OCI-LY7 (cell line): Measurements from ENCODE around the gene PCIF1. TPM values are rescaled to one million over a fixed set of nuclear protein-coding genes. Genes with fewer than 3 reads are reported as not detected.

ENCODE experiments used
- BruUV-seq: library from RNA; stranded (reverse); fragments of 400-500 nt; replicated peaks from 2 replicates; lab custom pipeline; 2021; lab: Mats Ljungman, UMichigan
- CTCF ChIA-PET: fragments of 300-600 bp; sonication (Branson Sonifier 250); formaldehyde crosslinking; loops from one replicate; lab custom pipeline; 2022; ENCODE audit warnings: antibody characterized with exemption; ENCODE audit not compliant: unreplicated experiment; lab: Charles Lee
- POLR2A ChIA-PET: fragments of 300-600 bp; sonication (Branson Sonifier 250); formaldehyde crosslinking; loops from one replicate; lab custom pipeline; 2022; ENCODE audit warnings: antibody characterized with exemption; lab: Charles Lee
- DNase-seq: peaks from one replicate; pipeline ENCODE4 v3.0.0-alpha.2; 2015; ENCODE audit warnings: low spot score
- H2AFZ ChIP-seq: fragments of 200-600 bp; sonication (generic), shearing (Covaris generic); 2 replicates; pipeline ENCODE4 v1.6.1; 2014; ENCODE audit warnings: mild to moderate bottlenecking, antibody characterized with exemption, low read length, moderate library complexity
- H3K27ac ChIP-seq: fragments of 200-600 bp; sonication (generic); 2 replicates; pipeline ENCODE4 v1.5.1; 2014; ENCODE audit warnings: mixed run types, low read depth, mild to moderate bottlenecking, moderate library complexity, low read length, inconsistent platforms; ENCODE audit not compliant: poor library complexity, severe bottlenecking
- H3K36me3 ChIP-seq: fragments of 200-600 bp; sonication (generic); 2 replicates; pipeline ENCODE4 v1.6.1; 2014; ENCODE audit warnings: mild to moderate bottlenecking, antibody characterized with exemption, low read length, moderate library complexity, mixed read lengths; ENCODE audit not compliant: insufficient read depth
- H3K4me1 ChIP-seq: fragments of 200-600 bp; sonication (generic); 2 replicates; pipeline ENCODE4 v1.5.1; 2014; ENCODE audit warnings: mild to moderate bottlenecking, low read length; ENCODE audit not compliant: insufficient read depth, poor library complexity, severe bottlenecking
- H3K4me2 ChIP-seq: fragments of 200-600 bp; sonication (generic); 2 replicates; pipeline ENCODE4 v1.6.1; 2014; ENCODE audit warnings: mild to moderate bottlenecking, low read length
- H3K4me3 ChIP-seq: fragments of 200-600 bp; sonication (generic); 2 replicates; pipeline ENCODE4 v1.5.1; 2014; ENCODE audit warnings: mild to moderate bottlenecking, low read depth, low read length; ENCODE audit not compliant: poor library complexity, severe bottlenecking
- H3K79me2 ChIP-seq: fragments of 200-600 bp; sonication (generic); 2 replicates; pipeline ENCODE4 v1.6.1; 2016; ENCODE audit warnings: low read depth, mild to moderate bottlenecking, low read length, moderate library complexity, mixed read lengths; ENCODE audit not compliant: insufficient read depth
- H3K9me2 ChIP-seq: fragments of 200-600 bp; sonication (generic); 2 replicates; pipeline ENCODE4 v1.6.1; 2016; ENCODE audit warnings: mild to moderate bottlenecking, low read length, mixed read lengths; ENCODE audit not compliant: insufficient read depth
- H3K9me3 ChIP-seq: fragments of 200-600 bp; sonication (generic); 2 replicates; pipeline ENCODE4 v1.6.1; 2014; ENCODE audit warnings: mild to moderate bottlenecking, mixed run types, low read length, mixed read lengths
- H4K20me1 ChIP-seq: fragments of 200-600 bp; sonication (generic); 2 replicates; pipeline ENCODE4 v1.6.1; 2014; ENCODE audit warnings: mild to moderate bottlenecking, antibody characterized with exemption, low read length, moderate library complexity, mixed read lengths; ENCODE audit not compliant: insufficient read depth
- CTCF ChIP-seq: fragments of 200-600 bp; sonication (generic); conservative IDR thresholded peaks from 2 replicates; pipeline ENCODE4 v1.5.1; 2014; ENCODE audit warnings: mild to moderate bottlenecking, antibody characterized with exemption, low read length, moderate library complexity, mixed read lengths
- EZH2phosphoT487 ChIP-seq: fragments of 200-600 bp; sonication (generic); IDR thresholded peaks from 2 replicates; pipeline ENCODE4 v1.6.1; 2018; ENCODE audit warnings: low read depth, borderline replicate concordance, mild to moderate bottlenecking, mixed run types, antibody characterized with exemption, low read length, moderate library complexity, mixed read lengths
- intact Hi-C: fragments of 100-400 bp; cut with micrococcal nuclease; formaldehyde crosslinking; loops from one replicate; pipeline ENCODE4 v1.10.0; 2022; ENCODE audit not compliant: unreplicated experiment
- total RNA-seq, 2 experiments: library from RNA; depleted of rRNA in 1 of 2; stranded (reverse); fragments of >200 nt in 1 of 2; shearing (Covaris generic) in 1 of 2; gene quantifications; 2 replicates each; pipeline ENCODE4 v1.2.3, GENCODE V29; 2014 to 2022

The PCIF1 gene
- total RNA-seq, 2 experiments from 2014 or later = 21.2 to 40.6 TPM

DNA sequence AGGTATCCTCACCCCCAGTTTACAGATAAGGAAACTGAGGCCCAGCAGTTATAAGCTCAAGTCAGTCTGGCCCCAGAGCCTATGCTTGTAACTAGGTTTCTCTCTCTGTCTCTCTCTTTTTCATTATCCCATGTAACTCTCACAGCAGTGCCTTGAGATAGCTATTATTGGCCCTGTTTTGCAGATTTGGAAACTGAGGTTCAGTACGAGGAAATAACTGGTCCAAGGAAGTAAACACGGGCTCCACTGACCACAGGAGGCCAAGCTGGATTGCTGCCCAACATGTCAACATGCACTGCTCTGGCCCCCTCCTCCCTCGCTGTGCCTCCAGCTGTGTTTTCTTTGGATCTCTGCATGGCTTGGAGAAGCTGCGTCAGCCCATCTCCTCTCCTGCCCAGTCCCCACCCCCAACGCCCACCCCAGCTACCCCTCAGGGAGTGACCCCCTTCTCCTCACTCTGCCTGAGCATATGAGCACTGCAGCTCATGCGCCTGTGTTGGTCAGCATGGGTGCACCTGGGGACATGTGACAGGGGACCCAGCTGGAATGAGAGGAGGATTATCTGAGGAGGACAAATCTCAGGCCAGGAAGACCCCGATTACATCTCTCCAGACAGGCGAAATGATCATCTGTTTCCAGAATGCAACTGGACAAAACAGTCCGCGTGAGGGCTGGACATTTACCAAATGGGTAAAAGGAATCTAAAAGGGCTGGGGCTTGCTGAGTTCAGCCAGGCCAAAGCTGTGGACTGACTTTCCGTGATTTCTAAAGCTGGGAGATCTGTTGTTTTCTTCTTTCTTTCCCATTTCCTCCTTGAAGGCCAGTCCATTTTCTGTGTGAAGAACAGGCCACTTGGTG lies 14.7 kb upstream of the PCIF1 start:
- intact Hi-C loops = no loop called here
- Histone ChIP-seq H2AFZ (no peak overlapping the region), H3K79me2 (no peaks in the 10 kb centered on the region), H3K36me3 (no peaks in the 10 kb centered on the region), H3K27ac (no peak overlapping the region), H4K20me1 (no peaks in the 10 kb centered on the region), H3K9me2 (no peaks in the 10 kb centered on the region), H3K9me3 (no peaks in the 10 kb centered on the region), H3K4me1 (no peaks in the 10 kb centered on the region), H3K4me2 (no peak overlapping the region), H3K4me3 (no peak overlapping the region)
- ChIA-PET CTCF (no interaction called here), POLR2A (interaction anchor here (0.6 to 1.5 kb wide), 5 partner anchors 15 to 348 kb away, joined by 3 to 6 read pairs (median 3); partner anchors contain the start of genes PCIF1 and ZSWIM1)
- DNase-seq = no peak
- TF ChIP-seq CTCF (no peak), EZH2phosphoT487 (no peak)
- BruUV-seq = no TSS peak

DNA sequence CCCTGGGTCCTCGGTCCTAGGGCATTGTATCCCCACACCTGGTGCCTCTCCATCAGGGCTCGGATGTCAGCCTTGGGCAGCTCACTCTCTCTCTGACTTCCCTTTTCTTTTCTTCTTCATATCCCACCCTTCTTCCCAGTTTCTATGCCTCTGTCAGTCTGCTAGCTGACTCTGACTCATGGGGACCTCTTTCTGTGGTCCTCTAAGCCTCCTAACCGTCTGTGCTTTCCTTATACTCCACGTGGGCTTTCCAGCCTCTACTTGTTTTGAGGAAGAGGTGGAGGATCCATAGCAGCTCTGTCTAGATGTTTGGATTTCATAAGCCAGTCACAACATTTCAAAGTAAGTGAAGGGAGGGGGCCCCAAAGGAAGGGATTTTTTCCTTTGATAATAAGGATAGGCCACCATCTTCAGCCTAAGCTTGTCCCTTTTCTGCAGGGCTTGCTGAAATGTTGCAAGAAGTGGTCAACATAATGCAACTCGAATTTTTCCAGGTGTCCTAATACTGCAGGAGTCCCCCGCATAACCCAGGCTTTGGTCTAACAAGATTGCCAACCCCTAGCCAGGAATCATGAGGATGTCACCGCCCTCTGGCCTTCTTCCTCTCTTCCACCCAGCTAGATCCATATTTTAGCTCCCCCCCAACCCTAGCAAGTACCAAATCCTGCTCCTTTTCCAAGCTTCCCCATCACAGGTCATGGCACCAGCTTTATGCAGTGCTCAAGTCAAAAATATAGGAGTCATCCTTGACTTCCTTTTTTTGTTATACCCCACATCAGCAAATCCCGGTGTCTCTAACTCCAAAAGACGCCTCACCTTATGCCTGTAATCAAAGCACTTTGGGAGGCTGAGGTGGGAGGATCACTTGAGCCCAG lies 13.8 kb upstream of the PCIF1 start:
- BruUV-seq = no TSS peak
- no peaks in the 10 kb centered on the region for H3K79me2 ChIP-seq
- CTCF ChIA-PET = no interaction called here
- no peaks in the 10 kb centered on the region for H3K4me1 ChIP-seq
- H3K36me3 ChIP-seq = no peaks in the 10 kb centered on the region
- no peak overlapping the region for H2AFZ ChIP-seq
- TF ChIP-seq CTCF = no peak
- no peak for TF ChIP-seq EZH2phosphoT487
- H3K9me3 ChIP-seq = no peaks in the 10 kb centered on the region
- no peak overlapping the region for H3K27ac ChIP-seq
- intact Hi-C loops = no loop called here
- no peak overlapping the region for H3K4me3 ChIP-seq
- H4K20me1 ChIP-seq = no peaks in the 10 kb centered on the region
- no peak overlapping the region for H3K4me2 ChIP-seq
- DNase-seq = no peak
- no peaks in the 10 kb centered on the region for H3K9me2 ChIP-seq
- POLR2A ChIA-PET = interaction anchor here (0.6 to 1.5 kb wide), 5 partner anchors 10 to 674 kb away, joined by 3 to 5 read pairs (median 4); no protein-coding TSS in a partner anchor
